Lower leg skin (tissue), 3 donors: ENCODE measurements around the gene CRACR2A.

ENCODE experiments used
- POLR2A ChIP-seq, 2 donors: fragments of 450-650 bp; IDR thresholded peaks; one replicate each; pipeline ENCODE4 v1.6.1; 2016 to 2017; ENCODE audit warnings: antibody characterized with exemption in 2 of 2, mild to moderate bottlenecking in 1 of 2, moderate library complexity in 1 of 2
- TF ChIP-seq, protein P1 (sequence below), 3 donors: fragments of 450-650 bp; IDR thresholded peaks; one replicate each; pipeline ENCODE4 v1.5.1; 2016; ENCODE audit warnings: antibody characterized with exemption in 3 of 3, mild to moderate bottlenecking in 3 of 3, moderate library complexity in 2 of 3

- TF ChIP-seq, protein P1, sequence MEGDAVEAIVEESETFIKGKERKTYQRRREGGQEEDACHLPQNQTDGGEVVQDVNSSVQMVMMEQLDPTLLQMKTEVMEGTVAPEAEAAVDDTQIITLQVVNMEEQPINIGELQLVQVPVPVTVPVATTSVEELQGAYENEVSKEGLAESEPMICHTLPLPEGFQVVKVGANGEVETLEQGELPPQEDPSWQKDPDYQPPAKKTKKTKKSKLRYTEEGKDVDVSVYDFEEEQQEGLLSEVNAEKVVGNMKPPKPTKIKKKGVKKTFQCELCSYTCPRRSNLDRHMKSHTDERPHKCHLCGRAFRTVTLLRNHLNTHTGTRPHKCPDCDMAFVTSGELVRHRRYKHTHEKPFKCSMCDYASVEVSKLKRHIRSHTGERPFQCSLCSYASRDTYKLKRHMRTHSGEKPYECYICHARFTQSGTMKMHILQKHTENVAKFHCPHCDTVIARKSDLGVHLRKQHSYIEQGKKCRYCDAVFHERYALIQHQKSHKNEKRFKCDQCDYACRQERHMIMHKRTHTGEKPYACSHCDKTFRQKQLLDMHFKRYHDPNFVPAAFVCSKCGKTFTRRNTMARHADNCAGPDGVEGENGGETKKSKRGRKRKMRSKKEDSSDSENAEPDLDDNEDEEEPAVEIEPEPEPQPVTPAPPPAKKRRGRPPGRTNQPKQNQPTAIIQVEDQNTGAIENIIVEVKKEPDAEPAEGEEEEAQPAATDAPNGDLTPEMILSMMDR (IDR thresholded peaks at IDR 0.05), result no peak
- TF ChIP-seq POLR2A (IDR thresholded peaks at IDR 0.05), result no peak
Measured at GRCh38 chr12:3791256-3791874, 38.5 kb upstream of the CRACR2A start.
